ENCODE measurements around the gene PEDS1.

- TF ChIP-seq EZH2 (IDR thresholded peaks at IDR 0.05; ENCODE audit: insufficient read depth, poor library complexity, severe bottlenecking) = no peak
- no peak for TF ChIP-seq EZH2phosphoT487 (IDR thresholded peaks at IDR 0.05; ENCODE audit: insufficient read depth, low read depth)
Measured at GRCh38 chr20:50195524-50196120, 42.1 kb upstream of the PEDS1 start.
